ENCODE measurements around the gene RASGEF1C. TPM values are rescaled to one million over a fixed set of nuclear protein-coding genes. Genes with fewer than 3 reads are reported as not detected.

Gene RASGEF1C
- polyA plus RNA-seq, 3 donors: not detected

- no peak for DNase-seq
- H2AFZ ChIP-seq (ENCODE audit: insufficient read depth, low read depth, low read length, poor library complexity, severe bottlenecking): no peak overlapping the region
- no peak overlapping the region for H3K9ac ChIP-seq (ENCODE audit: insufficient read depth, low read length, poor library complexity, severe bottlenecking)
- peaks cover 7 to 9% of the 10 kb centered on the region in 2 donors for H3K9me3 ChIP-seq (replicated peaks in 1 of 2; ENCODE audit: control insufficient read depth in 1 of 2, insufficient read depth in 1 of 2, low read length in 2 of 2)
- Mint-ChIP-seq H3K27me3 (ENCODE audit: low read depth in 3 of 3) (peaks cover 12 to 29% (median 16%) of the 10 kb centered on the region in 3 donors), H3K4me1 (peaks cover 26% of the 10 kb centered on the region), H3K36me3 (peaks cover 0 to 11% of the 10 kb centered on the region in 2 donors), H3K9me3 (peaks cover 0 to 17% (median 12%) of the 10 kb centered on the region in 7 donors), H3K27ac (no peak overlapping the region), H3K4me3 (peak overlapping the region in 1 of 2 donors; percentile 30)
- no peak overlapping the region for H3K4me3 ChIP-seq (replicated peaks in 1 of 3; ENCODE audit: low read depth in 2 of 3, low read length in 3 of 3)
- no peaks in the 10 kb centered on the region for H4K20me1 ChIP-seq (ENCODE audit: insufficient read depth, low read length)
- intact Hi-C loops (cut with micrococcal nuclease): no loop called here
- TF ChIP-seq CTCF (IDR thresholded peaks at IDR 0.05): no peak
- no peak overlapping the region for H3K27ac ChIP-seq (ENCODE audit: low read depth in 1 of 2, low read length in 2 of 2)
- H3K4me1 ChIP-seq (ENCODE audit: control insufficient read depth in 1 of 2, insufficient read depth in 2 of 2, low read length in 2 of 2): peaks cover 12 to 13% of the 10 kb centered on the region in 2 donors
- WGBS (ENCODE audit: insufficient coverage): 80% methylated on average over 2 of the region's 5 CpGs
- peaks cover 2 to 13% of the 10 kb centered on the region in 2 donors for H3K27me3 ChIP-seq (ENCODE audit: control insufficient read depth in 2 of 2, insufficient read depth in 2 of 2, low read length in 2 of 2)
- H3K4me2 ChIP-seq (replicated peaks; ENCODE audit: extremely low read depth, low read length, poor library complexity, severe bottlenecking): no peak overlapping the region
- no peaks in the 10 kb centered on the region for H3K36me3 ChIP-seq (replicated peaks in 1 of 2; ENCODE audit: control insufficient read depth in 1 of 2, insufficient read depth in 2 of 2, low read length in 2 of 2)
- H3K79me2 ChIP-seq (ENCODE audit: insufficient read depth, low read length): no peaks in the 10 kb centered on the region
Measured at GRCh38 chr5:180081481-180081880, 127.5 kb downstream of the RASGEF1C start.

GRCh38 chr5:180080486-180081280 is 128.3 kb downstream of the RASGEF1C start:
- Mint-ChIP-seq H3K36me3 (peaks cover 0 to 11% of the 10 kb centered on the region in 2 donors), H3K4me1 (peaks cover 23% of the 10 kb centered on the region), H3K4me3 (peak overlapping the region in 1 of 2 donors; percentile 85), H3K27me3 (ENCODE audit: low read depth in 3 of 3) (peaks cover 12 to 29% (median 16%) of the 10 kb centered on the region in 3 donors), H3K9me3 (peaks cover 0 to 17% (median 12%) of the 10 kb centered on the region in 7 donors), H3K27ac (no peak overlapping the region)
- Histone ChIP-seq H3K79me2 (ENCODE audit: insufficient read depth, low read length) (no peaks in the 10 kb centered on the region), H2AFZ (ENCODE audit: insufficient read depth, low read depth, low read length, poor library complexity, severe bottlenecking) (peak overlapping the region; percentile 21), H3K4me1 (ENCODE audit: control insufficient read depth in 1 of 2, insufficient read depth in 2 of 2, low read length in 2 of 2) (peaks cover 12 to 13% of the 10 kb centered on the region in 2 donors), H3K27ac (ENCODE audit: low read depth in 1 of 2, low read length in 2 of 2) (no peak overlapping the region), H4K20me1 (ENCODE audit: insufficient read depth, low read length) (no peaks in the 10 kb centered on the region), H3K4me2 (replicated peaks; ENCODE audit: extremely low read depth, low read length, poor library complexity, severe bottlenecking) (peak overlapping the region; percentile 13), H3K9me3 (replicated peaks in 1 of 2; ENCODE audit: control insufficient read depth in 1 of 2, insufficient read depth in 1 of 2, low read length in 2 of 2) (peaks cover 7 to 9% of the 10 kb centered on the region in 2 donors), H3K27me3 (ENCODE audit: control insufficient read depth in 2 of 2, insufficient read depth in 2 of 2, low read length in 2 of 2) (peaks cover 2 to 13% of the 10 kb centered on the region in 2 donors), H3K9ac (ENCODE audit: insufficient read depth, low read length, poor library complexity, severe bottlenecking) (no peak overlapping the region), H3K4me3 (replicated peaks in 1 of 3; ENCODE audit: low read depth in 2 of 3, low read length in 3 of 3) (peak overlapping the region in 1 of 3 experiments; percentile 17), H3K36me3 (replicated peaks in 1 of 2; ENCODE audit: control insufficient read depth in 1 of 2, insufficient read depth in 2 of 2, low read length in 2 of 2) (no peaks in the 10 kb centered on the region)
- no peak for DNase-seq
- intact Hi-C loops (cut with micrococcal nuclease): no loop called here
- WGBS (ENCODE audit: insufficient coverage): 35% methylated on average over 20 of the region's 24 CpGs
- TF ChIP-seq CTCF (IDR thresholded peaks at IDR 0.05): no peak
